HG02938 (cell line): ENCODE results near the gene RABGAP1L.
"Not testable (repeated sequence)": the region's sequence is repeated elsewhere in the genome, so short reads cannot be mapped to it uniquely, and the experiment has no call there.

Experiments
- ATAC-seq: cut with Tn5 transposase; IDR thresholded peaks from one replicate; pipeline ENCODE4 v1.9.1; 2021; ENCODE audit warnings: mild to moderate bottlenecking, moderate library complexity; ENCODE audit not compliant: unreplicated experiment

The RABGAP1L gene

GRCh38 chr1:174788981-174789380, 629.7 kb downstream of the RABGAP1L start:
- ATAC-seq, result no peak

GRCh38 chr1:174789399-174789798, 630.1 kb downstream of the RABGAP1L start:
- ATAC-seq, result peak; percentile 88

- no peak for ATAC-seq
Observed at GRCh38 chr1:174791863-174792262, 632.5 kb downstream of the RABGAP1L start.

- no peak for ATAC-seq
Observed at GRCh38 chr1:174794861-174795260, 635.5 kb downstream of the RABGAP1L start.

GRCh38 chr1:174795806-174796205, 636.5 kb downstream of the RABGAP1L start:
- no peak for ATAC-seq

- no peak for ATAC-seq
Observed at GRCh38 chr1:174797398-174797797, 638.1 kb downstream of the RABGAP1L start.

- no peak for ATAC-seq
Observed at GRCh38 chr1:174799136-174799479, 639.8 kb downstream of the RABGAP1L start.

- ATAC-seq, result no peak
Observed at GRCh38 chr1:174800216-174800851, 641.0 kb downstream of the RABGAP1L start.

GRCh38 chr1:174800876-174801275, 641.6 kb downstream of the RABGAP1L start:
- ATAC-seq, result no peak

- ATAC-seq, result no peak
Observed at GRCh38 chr1:174809755-174810280, 650.5 kb downstream of the RABGAP1L start.

GRCh38 chr1:174812016-174812415, 652.7 kb downstream of the RABGAP1L start:
- ATAC-seq, result no peak

GRCh38 chr1:174812656-174813055, 653.3 kb downstream of the RABGAP1L start:
- no peak for ATAC-seq

- peak; percentile 30 for ATAC-seq
Observed at GRCh38 chr1:174815036-174815435, 655.7 kb downstream of the RABGAP1L start.

GRCh38 chr1:174815474-174815908, 656.2 kb downstream of the RABGAP1L start:
- peak; percentile 60 for ATAC-seq

- not testable (repeated sequence) for ATAC-seq
Observed at GRCh38 chr1:174816621-174817020, 657.3 kb downstream of the RABGAP1L start.

- ATAC-seq, result peak; percentile 58
Observed at GRCh38 chr1:174818014-174818616, 658.8 kb downstream of the RABGAP1L start.

GRCh38 chr1:174818951-174819350, 659.6 kb downstream of the RABGAP1L start:
- no peak for ATAC-seq

GRCh38 chr1:174819596-174819995, 660.3 kb downstream of the RABGAP1L start:
- no peak for ATAC-seq

GRCh38 chr1:174825127-174825526, 665.8 kb downstream of the RABGAP1L start:
- no peak for ATAC-seq

GRCh38 chr1:174825806-174826205, 666.5 kb downstream of the RABGAP1L start:
- ATAC-seq, result no peak

GRCh38 chr1:174828264-174828663, 668.9 kb downstream of the RABGAP1L start:
- ATAC-seq, result no peak

- no peak for ATAC-seq
Observed at GRCh38 chr1:174829990-174830389, 670.7 kb downstream of the RABGAP1L start.
